Neuronal stem cell (in vitro differentiated cells): Measurements from ENCODE around the gene SHTN1.

Source experiments
- DNase-seq: peaks from one replicate; pipeline ENCODE4 v3.0.0-alpha.2; 2013; ENCODE audit warnings: low spot score
- H2AFZ ChIP-seq: one replicate; pipeline ENCODE4 v1.6.1; 2013; ENCODE audit warnings: mild to moderate bottlenecking, low read length, inconsistent platforms
- H2AK5ac ChIP-seq: 2 replicates; pipeline ENCODE4 v1.6.1; 2013; ENCODE audit warnings: low read depth, mild to moderate bottlenecking, inconsistent platforms, low read length, moderate library complexity, mixed read lengths
- H2BK120ac ChIP-seq: 2 replicates; pipeline ENCODE4 v1.6.1; 2013; ENCODE audit warnings: low read depth, mild to moderate bottlenecking, inconsistent platforms, low read length, moderate library complexity, mixed read lengths
- H2BK12ac ChIP-seq: one replicate; pipeline ENCODE4 v1.6.1; 2013; ENCODE audit warnings: low read length, inconsistent platforms
- H2BK15ac ChIP-seq: 2 replicates; pipeline ENCODE4 v1.6.1; 2013; ENCODE audit warnings: mild to moderate bottlenecking, low read length, inconsistent platforms, mixed read lengths
- H2BK5ac ChIP-seq: one replicate; pipeline ENCODE4 v1.6.1; 2013; ENCODE audit warnings: inconsistent platforms, mild to moderate bottlenecking, low read length, moderate library complexity
- H3K14ac ChIP-seq: one replicate; pipeline ENCODE4 v1.6.1; 2013; ENCODE audit warnings: low read length, inconsistent platforms
- H3K18ac ChIP-seq: 2 replicates; pipeline ENCODE4 v1.6.1; 2013; ENCODE audit warnings: low read length, inconsistent platforms
- H3K23ac ChIP-seq: 2 replicates; pipeline ENCODE4 v1.6.1; 2013; ENCODE audit warnings: low read depth, mild to moderate bottlenecking, mixed read lengths, low read length, inconsistent platforms; ENCODE audit not compliant: poor library complexity
- H3K27ac ChIP-seq: replicated peaks from 3 replicates; pipeline ENCODE4 v1.5.1; 2013; ENCODE audit warnings: low read length, inconsistent platforms
- H3K27me3 ChIP-seq, 3 experiments: 2 replicates each; pipeline ENCODE4 v1.6.1; 2013; ENCODE audit warnings: low read length in 3 of 3, mild to moderate bottlenecking in 2 of 3, inconsistent platforms in 1 of 3, low read depth in 1 of 3, mixed read lengths in 1 of 3, moderate library complexity in 1 of 3; ENCODE audit not compliant: control insufficient read depth in 3 of 3, insufficient read depth in 3 of 3
- H3K36me3 ChIP-seq, 2 donors: replicated peaks in 1 of 2; 2 replicates each; pipeline ENCODE4 v1.6.1; 2013; ENCODE audit warnings: low read length in 2 of 2; ENCODE audit not compliant: control insufficient read depth in 2 of 2, insufficient read depth in 2 of 2
- H3K4ac ChIP-seq: 2 replicates; pipeline ENCODE4 v1.6.1; 2013; ENCODE audit warnings: inconsistent platforms, mild to moderate bottlenecking, low read length, moderate library complexity
- H3K4me1 ChIP-seq, 2 donors: 1 replicate in 1 of 2; 2 replicates in 1 of 2; pipeline ENCODE4 v1.6.1; 2013; ENCODE audit warnings: low read length in 2 of 2, low read depth in 1 of 2; ENCODE audit not compliant: control insufficient read depth in 2 of 2, insufficient read depth in 1 of 2
- H3K4me2 ChIP-seq: one replicate; pipeline ENCODE4 v1.6.1; 2013; ENCODE audit warnings: mild to moderate bottlenecking, low read length, inconsistent platforms; ENCODE audit not compliant: insufficient read depth, poor library complexity, severe bottlenecking
- H3K4me3 ChIP-seq, 2 donors: 2 replicates each; pipeline ENCODE4 v1.5.1; 2013; ENCODE audit warnings: low read length in 2 of 2, mild to moderate bottlenecking in 2 of 2, inconsistent platforms in 1 of 2, moderate library complexity in 1 of 2
- H3K79me1 ChIP-seq: one replicate; pipeline ENCODE4 v1.6.1; 2013; ENCODE audit warnings: low read depth, mild to moderate bottlenecking, inconsistent platforms, low read length, moderate library complexity
- H3K9ac ChIP-seq: one replicate; pipeline ENCODE4 v1.6.1; 2013; ENCODE audit warnings: mild to moderate bottlenecking, low read depth, low read length, inconsistent platforms; ENCODE audit not compliant: poor library complexity
- H3K9me3 ChIP-seq, 2 donors: replicated peaks in 1 of 2; 2 replicates each; pipeline versions ENCODE3 to v1.6.1; 2013; ENCODE audit warnings: low read length in 2 of 2, mild to moderate bottlenecking in 2 of 2, inconsistent platforms in 1 of 2, low read depth in 1 of 2, mixed read lengths in 1 of 2, moderate library complexity in 1 of 2; ENCODE audit not compliant: control insufficient read depth in 2 of 2, insufficient read depth in 1 of 2
- H4K8ac ChIP-seq: one replicate; pipeline ENCODE4 v1.6.1; 2013; ENCODE audit warnings: low read depth, mild to moderate bottlenecking, inconsistent platforms, low read length, moderate library complexity
- H4K91ac ChIP-seq: one replicate; pipeline ENCODE4 v1.6.1; 2013; ENCODE audit warnings: low read length, low read depth, mild to moderate bottlenecking, inconsistent platforms; ENCODE audit not compliant: poor library complexity
- WGBS, 2 donors: extraction: QIAGEN DNeasy Blood & Tissue Kit; methylation state at CpG; one replicate each; pipeline ENCODE4 v1.1.7; 2013; ENCODE audit warnings: missing lambda C conversion rate in 2 of 2, mixed read lengths in 1 of 2; ENCODE audit not compliant: insufficient read length in 2 of 2, insufficient replicate concordance in 1 of 2; ENCODE audit errors: extremely low coverage in 2 of 2; 5-methylcytosine and 5-hydroxymethylcytosine counted together

The SHTN1 gene

DNA sequence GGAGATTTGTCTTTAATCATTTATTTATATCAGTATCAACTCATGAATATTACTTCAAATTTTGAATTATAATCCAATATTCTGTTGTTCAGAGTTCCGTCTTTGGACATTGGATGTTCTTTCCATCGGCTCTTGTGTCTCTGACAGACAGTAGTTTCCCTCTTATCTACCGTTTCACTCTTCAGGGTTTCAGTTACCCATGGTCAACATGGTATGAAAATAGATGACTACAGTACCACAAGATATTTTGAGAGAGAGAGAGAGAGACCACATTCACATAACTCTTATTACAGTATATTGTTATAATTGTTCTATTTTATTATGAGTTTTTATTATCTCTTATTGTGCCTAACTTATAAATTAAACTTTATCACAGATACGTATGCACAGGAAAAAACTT is 6.8 kb downstream of the SHTN1 start:
- Histone ChIP-seq H2BK5ac (no peak overlapping the region), H3K9me3 (no peaks in the 10 kb centered on the region), H2AK5ac (no peak overlapping the region), H2BK120ac (no peak overlapping the region), H3K4me3 (no peak overlapping the region), H3K4me1 (no peaks in the 10 kb centered on the region), H3K4ac (no peak overlapping the region), H2BK12ac (no peak overlapping the region), H3K27me3 (no peaks in the 10 kb centered on the region), H3K18ac (no peak overlapping the region), H3K79me1 (no peaks in the 10 kb centered on the region), H4K8ac (no peak overlapping the region), H4K91ac (no peak overlapping the region), H2AFZ (no peak overlapping the region), H3K14ac (no peak overlapping the region), H3K27ac (no peak overlapping the region), H3K36me3 (no peaks in the 10 kb centered on the region), H2BK15ac (no peak overlapping the region), H3K23ac (no peak overlapping the region), H3K9ac (no peak overlapping the region), H3K4me2 (no peak overlapping the region)
- no peak for DNase-seq
- WGBS, 2 donors, result no CpG with 5 or more reads among the region's 4 CpGs

DNA sequence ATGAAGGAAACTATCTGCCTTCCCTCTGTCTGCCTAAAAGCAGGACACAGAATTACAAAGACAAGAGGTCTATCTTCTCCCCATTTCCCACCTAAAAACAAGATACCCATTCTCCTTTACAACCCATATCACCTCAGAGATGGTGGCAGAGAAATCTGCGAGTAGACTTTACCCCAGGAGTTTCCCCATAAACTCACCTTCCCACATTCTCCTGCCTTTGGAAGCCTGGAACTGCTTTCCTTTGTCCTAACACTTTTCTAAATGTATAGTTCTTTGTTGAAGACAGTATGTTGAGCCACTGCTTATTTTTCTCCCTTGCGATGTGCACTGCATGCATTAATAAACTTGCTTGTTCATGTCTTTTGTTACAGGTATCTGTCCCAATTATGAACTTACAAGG is 8.0 kb downstream of the SHTN1 start:
- Histone ChIP-seq H3K14ac (no peak overlapping the region), H3K27me3 (no peaks in the 10 kb centered on the region), H3K4me3 (no peak overlapping the region), H3K4me1 (no peaks in the 10 kb centered on the region), H3K79me1 (no peaks in the 10 kb centered on the region), H2BK5ac (no peak overlapping the region), H3K9ac (no peak overlapping the region), H2BK12ac (no peak overlapping the region), H3K18ac (no peak overlapping the region), H2BK15ac (no peak overlapping the region), H3K36me3 (no peaks in the 10 kb centered on the region), H2AFZ (no peak overlapping the region), H3K4ac (no peak overlapping the region), H2BK120ac (no peak overlapping the region), H4K91ac (no peak overlapping the region), H3K27ac (no peak overlapping the region), H2AK5ac (no peak overlapping the region), H3K9me3 (no peaks in the 10 kb centered on the region), H3K4me2 (no peak overlapping the region), H4K8ac (no peak overlapping the region), H3K23ac (no peak overlapping the region)
- WGBS, 2 donors, result no CpG with 5 or more reads among the region's 2 CpGs
- no peak for DNase-seq

DNA sequence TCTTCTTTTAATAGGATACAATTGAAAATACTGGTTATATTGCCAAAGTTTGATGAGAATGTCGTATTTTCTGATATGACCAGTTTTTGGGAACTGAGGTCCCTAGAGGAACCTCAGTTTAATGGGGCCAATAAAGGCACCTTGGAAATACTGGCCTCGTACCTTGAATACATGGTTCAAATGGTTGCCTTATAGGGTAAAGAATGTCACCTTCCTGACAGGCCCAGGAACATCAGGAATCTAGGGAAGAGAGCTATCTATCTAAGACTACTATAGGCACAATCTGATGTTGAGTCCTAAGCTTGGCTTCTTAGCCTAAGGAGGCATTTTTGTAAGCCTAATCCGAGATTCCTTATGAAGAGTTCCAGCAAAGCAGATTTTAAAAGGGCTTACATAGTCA is 9.3 kb downstream of the SHTN1 start:
- Histone ChIP-seq H2AFZ (no peak overlapping the region), H3K4ac (no peak overlapping the region), H3K4me3 (no peak overlapping the region), H3K27me3 (no peaks in the 10 kb centered on the region), H3K23ac (no peak overlapping the region), H3K18ac (no peak overlapping the region), H2BK120ac (no peak overlapping the region), H4K91ac (no peak overlapping the region), H3K79me1 (no peaks in the 10 kb centered on the region), H3K4me2 (no peak overlapping the region), H4K8ac (no peak overlapping the region), H2BK12ac (no peak overlapping the region), H2BK5ac (no peak overlapping the region), H2BK15ac (no peak overlapping the region), H3K27ac (no peak overlapping the region), H2AK5ac (no peak overlapping the region), H3K36me3 (no peaks in the 10 kb centered on the region), H3K4me1 (peaks cover 0 to 2% of the 10 kb centered on the region in 2 donors), H3K14ac (no peak overlapping the region), H3K9ac (no peak overlapping the region), H3K9me3 (no peaks in the 10 kb centered on the region)
- no peak for DNase-seq
- no CpG with 5 or more reads among the region's 3 CpGs for WGBS, 2 donors

DNA sequence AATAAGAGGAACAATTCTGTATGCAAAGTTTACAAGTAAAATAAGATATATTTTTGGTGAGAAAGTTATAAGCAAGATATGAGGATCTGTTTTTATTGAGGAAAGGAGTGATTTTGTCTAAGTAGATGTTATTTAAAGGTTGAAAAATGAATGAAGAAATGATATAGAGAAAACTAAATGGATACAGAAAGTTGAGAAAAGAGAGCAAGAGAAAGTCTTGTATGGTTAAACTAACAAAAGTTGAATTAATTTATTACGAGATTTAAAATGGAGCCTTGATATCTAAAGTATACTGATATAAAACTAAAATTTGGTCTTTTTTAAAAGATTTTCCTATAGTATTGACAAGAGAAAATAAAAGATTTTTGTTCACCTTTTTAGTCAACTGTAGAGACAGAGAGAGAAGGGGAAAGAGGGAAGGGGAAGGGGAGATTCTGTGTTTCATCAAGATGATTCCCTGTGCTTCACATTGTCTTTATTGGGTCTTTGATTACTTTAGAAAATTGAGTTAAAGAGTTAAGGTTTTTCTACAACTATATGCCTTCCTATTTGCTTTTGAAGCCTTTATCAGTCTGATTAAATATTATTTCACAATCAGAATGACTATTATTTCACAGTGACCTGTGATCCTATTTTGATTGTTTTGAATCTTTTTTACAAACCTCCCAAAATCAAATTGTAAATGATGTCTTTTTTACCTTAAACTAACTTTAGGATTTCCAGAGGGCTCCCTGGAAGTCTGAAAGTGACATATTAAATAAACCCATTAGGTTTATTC is 10.7 kb downstream of the SHTN1 start:
- no peak overlapping the region for H2AK5ac ChIP-seq
- no peak overlapping the region for H3K4me3 ChIP-seq
- H2BK12ac ChIP-seq, result no peak overlapping the region
- no peak overlapping the region for H2BK15ac ChIP-seq
- H2BK5ac ChIP-seq, result no peak overlapping the region
- no peak for DNase-seq
- WGBS, 2 donors, result no CpG with 5 or more reads among the region's 1 CpG
- no peak overlapping the region for H3K18ac ChIP-seq
- H3K4me2 ChIP-seq, result no peak overlapping the region
- no peak overlapping the region for H2BK120ac ChIP-seq
- no peak overlapping the region for H2AFZ ChIP-seq
- H3K23ac ChIP-seq, result no peak overlapping the region
- H3K79me1 ChIP-seq, result no peaks in the 10 kb centered on the region
- H3K27me3 ChIP-seq, result no peaks in the 10 kb centered on the region
- peaks cover 0 to 12% of the 10 kb centered on the region in 2 donors for H3K4me1 ChIP-seq
- no peak overlapping the region for H4K91ac ChIP-seq
- H3K27ac ChIP-seq, result no peak overlapping the region
- no peak overlapping the region for H3K9ac ChIP-seq
- H3K9me3 ChIP-seq, result no peaks in the 10 kb centered on the region
- no peak overlapping the region for H3K14ac ChIP-seq
- no peak overlapping the region for H3K4ac ChIP-seq
- no peak overlapping the region for H4K8ac ChIP-seq
- H3K36me3 ChIP-seq, result no peaks in the 10 kb centered on the region
